ENCODE measurements around the gene RNF166. TPM values are rescaled to one million over a fixed set of nuclear protein-coding genes. Genes with fewer than 3 reads are reported as not detected.
A peak's percentile ranks its signal among the peaks of the same experiment; 100 is the strongest.

The RNF166 gene
- total and polyA plus RNA-seq, 2 of the 13 experiments (the other 11 are each of a cell fraction or from before 2014, with no cell fraction given) = 21.4 to 23.0 TPM

GRCh38 chr16:88706229-88706964, at the start of gene RNF166, which contains the start of gene CTU2 (continued):
- TF ChIP-seq ARID5B (CRISPR knock-in tag; IDR thresholded peaks at IDR 0.05) (peak; percentile 61), SALL2 (CRISPR knock-in tag; IDR thresholded peaks at IDR 0.05) (peak; percentile 97), ZNF264 (CRISPR knock-in tag; IDR thresholded peaks at IDR 0.05) (no peak), TP53 (CRISPR knock-in tag; conservative IDR thresholded peaks at IDR 0.05) (no peak), ARNT2 (CRISPR knock-in tag; IDR thresholded peaks at IDR 0.05; ENCODE audit: low read depth) (peak; percentile 96), MAX (IDR thresholded peaks at IDR 0.05) (peak; percentile 99), NFKB2 (CRISPR knock-in tag; IDR thresholded peaks at IDR 0.05; ENCODE audit: borderline replicate concordance) (0 out of 2 replicates have a peak, but pooled peaks have one; percentile 37), ZNF614 (CRISPR knock-in tag; IDR thresholded peaks at IDR 0.05; ENCODE audit: borderline replicate concordance) (0 out of 2 replicates have a peak, but pooled peaks have one; percentile 51), ZBTB25 (CRISPR knock-in tag; IDR thresholded peaks at IDR 0.05) (peak; percentile 80; the same call in 1 of the 2 replicates), CBFB (CRISPR knock-in tag; IDR thresholded peaks at IDR 0.05) (0 out of 2 replicates have a peak, but pooled peaks have one; percentile 62), XRCC5 (optimal IDR thresholded peaks at IDR 0.05; ENCODE audit: low read length) (peak; percentile 81), ZNF34 (CRISPR knock-in tag; IDR thresholded peaks at IDR 0.05; ENCODE audit: borderline replicate concordance) (peak; percentile 96), SMC3 (IDR thresholded peaks at IDR 0.05; ENCODE audit: low read length) (no peak), ZNF274 (CRISPR knock-in tag; IDR thresholded peaks at IDR 0.05) (peak; percentile 80; the same call in 1 of the 2 replicates), ZNF143 (CRISPR knock-in tag; IDR thresholded peaks at IDR 0.05) (peak; percentile 68), ZBTB21 (CRISPR knock-in tag; IDR thresholded peaks at IDR 0.05) (peak; percentile 94), STAT5B (CRISPR knock-in tag; IDR thresholded peaks at IDR 0.05) (peak; percentile 60; the same call in 1 of the 2 replicates), NR0B2 (CRISPR knock-in tag; IDR thresholded peaks at IDR 0.05) (peak; percentile 100), ZZZ3 (CRISPR knock-in tag; IDR thresholded peaks at IDR 0.05; ENCODE audit: borderline replicate concordance) (peak; percentile 83), ZNF891 (CRISPR knock-in tag; IDR thresholded peaks at IDR 0.05) (peak; percentile 52; the same call in 1 of the 2 replicates), TAF1 (CRISPR knock-in tag; IDR thresholded peaks at IDR 0.05) (peak; percentile 46; the same call in 1 of the 2 replicates), PAWR (CRISPR knock-in tag; IDR thresholded peaks at IDR 0.05; ENCODE audit: borderline replicate concordance) (no peak)
